Mammary epithelial cell (primary cell): ENCODE results near the gene ZBTB45.

Experiments
- EZH2 ChIP-seq: IDR thresholded peaks from 2 replicates; pipeline ENCODE4 v1.6.1; 2012; ENCODE audit warnings: low read length, inconsistent platforms, borderline replicate concordance
- TF ChIP-seq, protein P1 (sequence below), 2 donors: IDR thresholded peaks in 1 of 2; conservative IDR thresholded peaks in 1 of 2; 2 replicates each; pipeline ENCODE4 v1.5.1; 2011 to 2012; ENCODE audit warnings: inconsistent platforms in 2 of 2, low read length in 2 of 2, mild to moderate bottlenecking in 2 of 2, control low read depth in 1 of 2, low read depth in 1 of 2; ENCODE audit not compliant: insufficient read depth in 1 of 2; ENCODE audit errors: extremely low read depth in 1 of 2

GRCh38 chr19:58513213-58513693 is 6.4 kb downstream of the ZBTB45 start:
- TF ChIP-seq, protein P1, sequence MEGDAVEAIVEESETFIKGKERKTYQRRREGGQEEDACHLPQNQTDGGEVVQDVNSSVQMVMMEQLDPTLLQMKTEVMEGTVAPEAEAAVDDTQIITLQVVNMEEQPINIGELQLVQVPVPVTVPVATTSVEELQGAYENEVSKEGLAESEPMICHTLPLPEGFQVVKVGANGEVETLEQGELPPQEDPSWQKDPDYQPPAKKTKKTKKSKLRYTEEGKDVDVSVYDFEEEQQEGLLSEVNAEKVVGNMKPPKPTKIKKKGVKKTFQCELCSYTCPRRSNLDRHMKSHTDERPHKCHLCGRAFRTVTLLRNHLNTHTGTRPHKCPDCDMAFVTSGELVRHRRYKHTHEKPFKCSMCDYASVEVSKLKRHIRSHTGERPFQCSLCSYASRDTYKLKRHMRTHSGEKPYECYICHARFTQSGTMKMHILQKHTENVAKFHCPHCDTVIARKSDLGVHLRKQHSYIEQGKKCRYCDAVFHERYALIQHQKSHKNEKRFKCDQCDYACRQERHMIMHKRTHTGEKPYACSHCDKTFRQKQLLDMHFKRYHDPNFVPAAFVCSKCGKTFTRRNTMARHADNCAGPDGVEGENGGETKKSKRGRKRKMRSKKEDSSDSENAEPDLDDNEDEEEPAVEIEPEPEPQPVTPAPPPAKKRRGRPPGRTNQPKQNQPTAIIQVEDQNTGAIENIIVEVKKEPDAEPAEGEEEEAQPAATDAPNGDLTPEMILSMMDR (conservative IDR thresholded peaks at IDR 0.05 in 1 of 2, IDR thresholded peaks at IDR 0.05 in 1 of 2; ENCODE audit: extremely low read depth in 1 of 2, insufficient read depth in 1 of 2, low read depth in 1 of 2, low read length in 2 of 2): no peak
- no peak for TF ChIP-seq EZH2
